H9 (cell line): ENCODE measurements around the gene STARD7. TPM values are rescaled to one million over a fixed set of nuclear protein-coding genes. Genes with fewer than 3 reads are reported as not detected.

Source experiments
- DNase-seq: peaks from one replicate; pipeline ENCODE4 v3.0.0-alpha.2; 2017
- H2AFZ ChIP-seq: one replicate; pipeline ENCODE4 v1.6.1; 2013; ENCODE audit warnings: mild to moderate bottlenecking, low read length, control low read depth, moderate library complexity
- H2AK5ac ChIP-seq: 2 replicates; pipeline ENCODE4 v1.6.1; 2013; ENCODE audit warnings: low read length, control low read depth, mixed read lengths; ENCODE audit not compliant: insufficient read length
- H2BK120ac ChIP-seq: one replicate; pipeline ENCODE4 v1.6.1; 2013; ENCODE audit warnings: low read depth, mild to moderate bottlenecking, low read length, control low read depth, inconsistent platforms; ENCODE audit not compliant: poor library complexity, severe bottlenecking
- H2BK12ac ChIP-seq: 2 replicates; pipeline ENCODE4 v1.6.1; 2013; ENCODE audit warnings: low read length, control low read depth, mixed read lengths, low read depth; ENCODE audit not compliant: insufficient read length
- H2BK15ac ChIP-seq: 2 replicates; pipeline ENCODE4 v1.6.1; 2013; ENCODE audit warnings: low read depth, low read length, control low read depth
- H2BK20ac ChIP-seq: one replicate; pipeline ENCODE4 v1.6.1; 2013; ENCODE audit warnings: low read depth, mild to moderate bottlenecking, low read length, control low read depth, inconsistent platforms; ENCODE audit not compliant: poor library complexity, severe bottlenecking
- H2BK5ac ChIP-seq: 2 replicates; pipeline ENCODE4 v1.6.1; 2013; ENCODE audit warnings: low read length, control low read depth, mixed read lengths; ENCODE audit not compliant: insufficient read length
- H3K14ac ChIP-seq: 2 replicates; pipeline ENCODE4 v1.6.1; 2013; ENCODE audit warnings: low read length, control low read depth; ENCODE audit not compliant: insufficient read depth
- H3K18ac ChIP-seq: 2 replicates; pipeline ENCODE4 v1.6.1; 2013; ENCODE audit warnings: low read depth, mild to moderate bottlenecking, mixed read lengths, low read length, control low read depth; ENCODE audit not compliant: insufficient read length
- H3K23ac ChIP-seq: 2 replicates; pipeline ENCODE4 v1.6.1; 2013; ENCODE audit warnings: low read length, control low read depth, mixed read lengths, low read depth; ENCODE audit not compliant: insufficient read length
- H3K23me2 ChIP-seq: 2 replicates; pipeline ENCODE4 v1.6.1; 2013; ENCODE audit warnings: low read depth, mild to moderate bottlenecking, mixed read lengths, low read length, control low read depth; ENCODE audit not compliant: insufficient read length, poor library complexity, severe bottlenecking
- H3K27ac ChIP-seq: 2 replicates; pipeline ENCODE4 v1.5.1; 2013; ENCODE audit warnings: low read length, control low read depth, mixed read lengths, low read depth; ENCODE audit not compliant: insufficient read length
- H3K27me3 ChIP-seq: 2 replicates; pipeline ENCODE4 v1.6.1; 2013; ENCODE audit warnings: low read length, control low read depth, inconsistent platforms; ENCODE audit not compliant: insufficient read depth
- H3K4ac ChIP-seq: 2 replicates; pipeline ENCODE4 v1.6.1; 2013; ENCODE audit warnings: low read depth, mild to moderate bottlenecking, control low read depth, inconsistent platforms, low read length, moderate library complexity
- H3K4me1 ChIP-seq: 2 replicates; pipeline ENCODE4 v1.6.1; 2013; ENCODE audit warnings: low read length, control low read depth, inconsistent platforms; ENCODE audit not compliant: insufficient read depth
- H3K4me2 ChIP-seq: 2 replicates; pipeline ENCODE4 v1.6.1; 2013; ENCODE audit warnings: low read length, control low read depth, mixed read lengths; ENCODE audit not compliant: insufficient read length, insufficient read depth
- H3K56ac ChIP-seq: 2 replicates; pipeline ENCODE4 v1.6.1; 2013; ENCODE audit warnings: low read depth, mild to moderate bottlenecking, mixed read lengths, low read length, control low read depth; ENCODE audit not compliant: insufficient read length
- H3K79me1 ChIP-seq: 2 replicates; pipeline ENCODE4 v1.6.1; 2013; ENCODE audit warnings: low read depth, mild to moderate bottlenecking, moderate library complexity, low read length, control low read depth, inconsistent platforms; ENCODE audit not compliant: insufficient read depth, poor library complexity, severe bottlenecking
- H3K79me2 ChIP-seq: 2 replicates; pipeline ENCODE4 v1.6.1; 2013; ENCODE audit warnings: low read length, control low read depth, inconsistent platforms; ENCODE audit not compliant: insufficient read depth
- H3K9ac ChIP-seq: 2 replicates; pipeline ENCODE4 v1.6.1; 2013; ENCODE audit warnings: low read length, control low read depth, mixed read lengths; ENCODE audit not compliant: insufficient read length; ENCODE audit errors: extremely low read depth
- H3K9me3 ChIP-seq: one replicate; pipeline ENCODE4 v1.6.1; 2013; ENCODE audit warnings: low read depth, low read length, inconsistent platforms; ENCODE audit not compliant: control insufficient read depth
- H3T11ph ChIP-seq: one replicate; pipeline ENCODE4 v1.6.1; 2013; ENCODE audit warnings: mild to moderate bottlenecking, low read length, control low read depth, inconsistent platforms
- H4K20me1 ChIP-seq: one replicate; pipeline ENCODE4 v1.6.1; 2013; ENCODE audit not compliant: control insufficient read depth, insufficient read length, insufficient read depth
- H4K5ac ChIP-seq: 2 replicates; pipeline ENCODE4 v1.6.1; 2013; ENCODE audit warnings: low read depth, mild to moderate bottlenecking, mixed read lengths, low read length, control low read depth; ENCODE audit not compliant: insufficient read length
- H4K8ac ChIP-seq: replicated peaks from 2 replicates; pipeline ENCODE4 v1.6.1; 2013; ENCODE audit warnings: low read length, control low read depth, mixed read lengths, low read depth; ENCODE audit not compliant: insufficient read length
- H4K91ac ChIP-seq: 2 replicates; pipeline ENCODE4 v1.6.1; 2013; ENCODE audit warnings: low read depth, mild to moderate bottlenecking, moderate library complexity, mixed read lengths, low read length, control low read depth; ENCODE audit not compliant: insufficient read length
- H3K27ac Mint-ChIP-seq, 3 experiments: 2 replicates in 2 of 3; 3 replicates in 1 of 3; pipeline ENCODE4 v1.8.0; 2020 to 2021; ENCODE audit warnings: mixed read lengths in 3 of 3, mild to moderate bottlenecking in 1 of 3, moderate library complexity in 1 of 3
- H3K27me3 Mint-ChIP-seq: 2 replicates; pipeline ENCODE4 v1.8.0; 2021; ENCODE audit warnings: low read depth, mild to moderate bottlenecking, moderate library complexity, mixed read lengths
- H3K36me3 Mint-ChIP-seq, 3 experiments: 2 replicates in 2 of 3; 3 replicates in 1 of 3; pipeline ENCODE4 v1.8.0; 2020 to 2021; ENCODE audit warnings: low read depth in 3 of 3, mixed read lengths in 3 of 3; ENCODE audit not compliant: insufficient read depth in 1 of 3
- H3K4me1 Mint-ChIP-seq, 2 experiments: 2 replicates each; pipeline ENCODE4 v1.8.0; 2020; ENCODE audit warnings: mixed read lengths in 2 of 2
- H3K4me3 Mint-ChIP-seq, 2 experiments: 2 replicates in 1 of 2; 3 replicates in 1 of 2; pipeline ENCODE4 v1.8.0; 2020 to 2021; ENCODE audit warnings: mild to moderate bottlenecking in 2 of 2, mixed read lengths in 2 of 2, moderate library complexity in 1 of 2
- H3K9me3 Mint-ChIP-seq, 2 experiments: 2 replicates in 1 of 2; 3 replicates in 1 of 2; pipeline ENCODE4 v1.8.0; 2020; ENCODE audit warnings: mild to moderate bottlenecking in 2 of 2, mixed read lengths in 2 of 2, moderate library complexity in 1 of 2
- CTCF ChIP-seq: fragments of 200-600 bp; sonication (generic); conservative IDR thresholded peaks from 3 replicates; pipeline ENCODE4 v1.8.0; 2021; ENCODE audit warnings: antibody characterized with exemption, mild to moderate bottlenecking
- WGBS: extraction: QIAGEN DNeasy Blood & Tissue Kit; methylation state at CpG from one replicate; pipeline ENCODE4 v1.1.7; 2013; ENCODE audit warnings: missing lambda C conversion rate, low lambda C conversion rate, mixed read lengths; ENCODE audit not compliant: insufficient read length; ENCODE audit errors: extremely low coverage; 5-methylcytosine and 5-hydroxymethylcytosine counted together
- total RNA-seq: library from RNA; stranded (reverse); gene quantifications from 2 replicates; pipeline ENCODE4 v1.2.1, GENCODE V29; 2021

Gene STARD7
- total RNA-seq, 1 experiment from 2014 or later: 212 TPM

DNA sequence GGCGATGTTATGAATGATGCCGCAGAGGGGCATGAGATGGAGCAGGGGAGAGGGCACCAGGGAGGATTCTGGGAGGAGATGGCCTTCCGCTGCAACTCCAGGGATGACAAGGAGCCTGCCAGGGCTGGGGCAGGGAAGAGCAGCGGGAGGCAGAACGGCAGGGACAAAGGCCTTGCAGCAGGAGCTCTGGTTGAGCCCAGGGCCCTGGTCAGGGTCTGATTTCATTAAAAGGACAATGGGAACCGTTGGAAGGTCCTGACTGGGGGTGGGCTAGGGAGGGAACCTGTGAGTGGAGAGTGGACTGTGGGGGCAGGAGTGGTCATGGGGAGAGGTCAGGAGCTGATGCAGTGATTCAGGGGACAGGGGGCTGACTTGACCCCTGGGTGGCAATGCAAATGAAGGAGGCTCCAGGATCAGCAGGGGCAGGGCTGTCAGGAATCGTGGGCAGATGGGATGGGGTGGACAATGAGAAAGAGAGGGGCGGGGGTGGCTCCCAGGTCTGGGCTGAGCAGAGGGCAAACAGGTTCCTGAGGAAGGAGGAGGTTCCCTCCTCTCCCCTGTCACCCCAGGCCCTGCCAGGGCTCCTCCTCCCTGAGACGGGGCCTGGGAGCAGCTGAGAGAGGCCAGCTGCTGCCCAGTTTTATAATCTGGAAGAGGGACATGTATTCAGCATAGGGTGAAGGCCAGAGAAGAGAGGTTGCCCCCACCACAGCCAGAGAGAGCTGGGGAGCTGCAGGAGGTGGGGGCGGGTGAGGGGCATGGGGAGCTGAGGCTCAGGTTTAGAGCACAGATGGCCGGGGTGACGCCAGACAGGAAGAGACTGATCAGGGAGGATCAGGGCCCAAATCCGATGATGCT, 56.1 kb downstream of the STARD7 start:
- peak overlapping the region in 2 of 3 experiments; percentile 83 to 92; a peak in 4 of 7 replicates for H3K27ac Mint-ChIP-seq
- Histone ChIP-seq H3K9ac (no peak overlapping the region), H3K4me1 (no peaks in the 10 kb centered on the region; the same call in 1 of the 2 replicates), H3K27ac (no peak overlapping the region), H2BK15ac (no peak overlapping the region), H3K4me2 (no peak overlapping the region), H4K5ac (no peak overlapping the region), H3K9me3 (no peaks in the 10 kb centered on the region), H2BK12ac (no peak overlapping the region), H3K14ac (no peak overlapping the region), H3K79me1 (no peaks in the 10 kb centered on the region), H3T11ph (no peak overlapping the region), H3K23ac (no peak overlapping the region), H4K20me1 (no peaks in the 10 kb centered on the region), H3K79me2 (no peaks in the 10 kb centered on the region), H2AFZ (no peak overlapping the region), H3K27me3 (no peaks in the 10 kb centered on the region), H2BK5ac (no peak overlapping the region), H2AK5ac (no peak overlapping the region), H3K23me2 (no peaks in the 10 kb centered on the region), H2BK120ac (no peak overlapping the region), H4K91ac (no peak overlapping the region), H3K18ac (peak overlapping the region; percentile 38), H3K4ac (no peak overlapping the region), H4K8ac (no peak overlapping the region), H3K56ac (no peak overlapping the region), H2BK20ac (no peak overlapping the region)
- peaks cover 2% of the 10 kb centered on the region for H3K27me3 Mint-ChIP-seq
- H3K36me3 Mint-ChIP-seq: peaks cover 0 to 4% (median 0%) of the 10 kb centered on the region in 3 experiments; a peak in 2 of 7 replicates
- H3K4me3 Mint-ChIP-seq: peak overlapping the region in 1 of 2 experiments; percentile 54; a peak in 1 of 5 replicates
- WGBS: no CpG with 5 or more reads among the region's 13 CpGs
- peak; percentile 41 for DNase-seq
- H3K9me3 Mint-ChIP-seq: 0 out of 5 replicates have a peak, but pooled peaks cover 0 to 3% of the 10 kb centered on the region in 2 experiments
- no peak for TF ChIP-seq CTCF
- H3K4me1 Mint-ChIP-seq: peaks cover 29 to 46% of the 10 kb centered on the region in 2 experiments
